Measurements from ENCODE around the gene SNX20.

Gene SNX20

GRCh38 chr16:50671644-50672260 is 9.4 kb downstream of the SNX20 start:
- TF ChIP-seq BACH2 (CRISPR knock-in tag; IDR thresholded peaks at IDR 0.05; ENCODE audit: borderline replicate concordance) = no peak
- TF ChIP-seq POU6F1 (CRISPR knock-in tag; IDR thresholded peaks at IDR 0.05; ENCODE audit: borderline replicate concordance, low read depth) = no peak
- TF ChIP-seq RARB (CRISPR knock-in tag; IDR thresholded peaks at IDR 0.05) = no peak
- TF ChIP-seq PPARA (CRISPR knock-in tag; IDR thresholded peaks at IDR 0.05; ENCODE audit: borderline replicate concordance) = no peak
- ATAC-seq = peak; percentile 37; the same call in 1 of the 3 replicates

GRCh38 chr16:50670476-50670875 is 10.6 kb downstream of the SNX20 start:
- no peak for ATAC-seq
- TF ChIP-seq ESRRG (CRISPR knock-in tag; IDR thresholded peaks at IDR 0.05) = no peak
- TF ChIP-seq TSHZ2 (CRISPR knock-in tag; IDR thresholded peaks at IDR 0.05) = no peak
- no peak for TF ChIP-seq TCF4 (CRISPR knock-in tag; IDR thresholded peaks at IDR 0.05; ENCODE audit: borderline replicate concordance)
- no peak for TF ChIP-seq ISL1 (CRISPR knock-in tag; IDR thresholded peaks at IDR 0.05)
- TF ChIP-seq ZFP30 (CRISPR knock-in tag; IDR thresholded peaks at IDR 0.05) = no peak
- no peak for TF ChIP-seq TOX (CRISPR knock-in tag; IDR thresholded peaks at IDR 0.05; ENCODE audit: borderline replicate concordance)
- TF ChIP-seq ZC3H10 (CRISPR knock-in tag; IDR thresholded peaks at IDR 0.05) = no peak
- TF ChIP-seq SNAI2 (CRISPR knock-in tag; IDR thresholded peaks at IDR 0.05) = no peak
- TF ChIP-seq CSDC2 (CRISPR knock-in tag; IDR thresholded peaks at IDR 0.05) = no peak
- no peak for TF ChIP-seq RARB (CRISPR knock-in tag; IDR thresholded peaks at IDR 0.05)
- TF ChIP-seq POU6F1 (CRISPR knock-in tag; IDR thresholded peaks at IDR 0.05; ENCODE audit: borderline replicate concordance, low read depth) = no peak
- TF ChIP-seq PATZ1 (CRISPR knock-in tag; IDR thresholded peaks at IDR 0.05; ENCODE audit: borderline replicate concordance) = no peak
- no peak for TF ChIP-seq ZNF565 (CRISPR knock-in tag; conservative IDR thresholded peaks at IDR 0.05; ENCODE audit: low read depth)
- no peak for TF ChIP-seq ZNF70 (CRISPR knock-in tag; IDR thresholded peaks at IDR 0.05)

- no peak for ATAC-seq
- TF ChIP-seq SNAI2 (CRISPR knock-in tag; IDR thresholded peaks at IDR 0.05) (no peak), ESRRG (CRISPR knock-in tag; IDR thresholded peaks at IDR 0.05) (no peak), ARNTL (CRISPR knock-in tag; IDR thresholded peaks at IDR 0.05; ENCODE audit: borderline replicate concordance, low read depth) (no peak), TSHZ2 (CRISPR knock-in tag; IDR thresholded peaks at IDR 0.05) (no peak), BACH2 (CRISPR knock-in tag; IDR thresholded peaks at IDR 0.05; ENCODE audit: borderline replicate concordance) (no peak), ISL1 (CRISPR knock-in tag; IDR thresholded peaks at IDR 0.05) (no peak), POU6F1 (CRISPR knock-in tag; IDR thresholded peaks at IDR 0.05; ENCODE audit: borderline replicate concordance, low read depth) (no peak)
Measured at GRCh38 chr16:50669741-50670140, 11.4 kb downstream of the SNX20 start.

All from SK-N-SH treated with all-trans-retinoic acid at 6 μM for 48 hours (cell line).